Ishikawa (cell line): ENCODE data around the gene HMCN1.

Source experiments
- EGR1 ChIP-seq: IDR thresholded peaks from 2 replicates; pipeline ENCODE4 v1.6.1; 2012
- EP300 ChIP-seq: IDR thresholded peaks from 2 replicates; pipeline ENCODE4 v1.6.1; 2012; ENCODE audit warnings: borderline replicate concordance
- RAD21 ChIP-seq: IDR thresholded peaks from 2 replicates; pipeline ENCODE4 v1.6.1; 2012; ENCODE audit warnings: low read depth
- REST ChIP-seq: IDR thresholded peaks from 2 replicates; pipeline ENCODE4 v1.6.1; 2012; ENCODE audit warnings: low read depth, mild to moderate bottlenecking
- ZBTB7A ChIP-seq: IDR thresholded peaks from 2 replicates; pipeline ENCODE4 v1.6.1; 2012; ENCODE audit warnings: low read depth
- TF ChIP-seq, protein P1 (sequence below): IDR thresholded peaks from 2 replicates; pipeline ENCODE4 v1.6.1; 2012

- TF ChIP-seq EP300 (no peak), EGR1 (no peak), RAD21 (no peak), ZBTB7A (no peak), REST (no peak)
- TF ChIP-seq, protein P1, sequence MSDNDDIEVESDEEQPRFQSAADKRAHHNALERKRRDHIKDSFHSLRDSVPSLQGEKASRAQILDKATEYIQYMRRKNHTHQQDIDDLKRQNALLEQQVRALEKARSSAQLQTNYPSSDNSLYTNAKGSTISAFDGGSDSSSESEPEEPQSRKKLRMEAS, result no peak
Measured at GRCh38 chr1:186206048-186206570, 471.9 kb downstream of the HMCN1 start.
